Astrocyte of the spinal cord (primary cell): Measurements from ENCODE around the gene RYR3.

Experiments
- DNase-seq: peaks from one replicate; pipeline ENCODE4 v3.0.0; 2011; ENCODE audit warnings: low read depth, low spot score
- H3K4me3 ChIP-seq: 2 replicates; pipeline ENCODE4 v1.5.1; 2011; ENCODE audit warnings: low read depth, mild to moderate bottlenecking, low read length, moderate library complexity
- in situ Hi-C: cut with HindIII; loops from 2 replicates; pipeline ENCODE4 v1.10.0; 2017; ENCODE audit warnings: low sequenced_read_pairs
- TF ChIP-seq, protein P1 (sequence below): IDR thresholded peaks from 2 replicates; pipeline ENCODE4 v1.5.1; 2012; ENCODE audit warnings: low read depth, mild to moderate bottlenecking, low read length, inconsistent platforms

Gene RYR3

DNA sequence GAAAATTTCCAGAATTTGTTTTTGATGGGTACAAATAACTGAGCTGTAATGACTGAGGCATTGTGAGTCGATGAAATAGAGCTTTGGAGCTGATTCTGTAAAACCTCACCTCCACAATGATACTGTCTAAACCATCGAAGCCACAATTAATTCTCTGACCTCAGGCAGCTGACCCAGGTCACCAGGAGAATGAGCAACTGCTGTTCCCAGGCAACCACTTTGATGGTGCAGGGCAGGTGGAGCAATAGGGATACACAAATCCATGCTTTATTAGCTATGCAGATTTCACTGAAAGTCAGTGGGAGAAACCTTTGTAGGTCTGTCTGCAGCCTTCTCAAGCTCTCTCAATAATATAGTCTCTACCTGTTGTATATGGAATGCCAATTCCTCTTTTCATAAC lies 204.4 kb downstream of the RYR3 start:
- no peak for DNase-seq
- TF ChIP-seq, protein P1, sequence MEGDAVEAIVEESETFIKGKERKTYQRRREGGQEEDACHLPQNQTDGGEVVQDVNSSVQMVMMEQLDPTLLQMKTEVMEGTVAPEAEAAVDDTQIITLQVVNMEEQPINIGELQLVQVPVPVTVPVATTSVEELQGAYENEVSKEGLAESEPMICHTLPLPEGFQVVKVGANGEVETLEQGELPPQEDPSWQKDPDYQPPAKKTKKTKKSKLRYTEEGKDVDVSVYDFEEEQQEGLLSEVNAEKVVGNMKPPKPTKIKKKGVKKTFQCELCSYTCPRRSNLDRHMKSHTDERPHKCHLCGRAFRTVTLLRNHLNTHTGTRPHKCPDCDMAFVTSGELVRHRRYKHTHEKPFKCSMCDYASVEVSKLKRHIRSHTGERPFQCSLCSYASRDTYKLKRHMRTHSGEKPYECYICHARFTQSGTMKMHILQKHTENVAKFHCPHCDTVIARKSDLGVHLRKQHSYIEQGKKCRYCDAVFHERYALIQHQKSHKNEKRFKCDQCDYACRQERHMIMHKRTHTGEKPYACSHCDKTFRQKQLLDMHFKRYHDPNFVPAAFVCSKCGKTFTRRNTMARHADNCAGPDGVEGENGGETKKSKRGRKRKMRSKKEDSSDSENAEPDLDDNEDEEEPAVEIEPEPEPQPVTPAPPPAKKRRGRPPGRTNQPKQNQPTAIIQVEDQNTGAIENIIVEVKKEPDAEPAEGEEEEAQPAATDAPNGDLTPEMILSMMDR = no peak
- in situ Hi-C loops = no loop called here
- H3K4me3 ChIP-seq = no peak overlapping the region

DNA sequence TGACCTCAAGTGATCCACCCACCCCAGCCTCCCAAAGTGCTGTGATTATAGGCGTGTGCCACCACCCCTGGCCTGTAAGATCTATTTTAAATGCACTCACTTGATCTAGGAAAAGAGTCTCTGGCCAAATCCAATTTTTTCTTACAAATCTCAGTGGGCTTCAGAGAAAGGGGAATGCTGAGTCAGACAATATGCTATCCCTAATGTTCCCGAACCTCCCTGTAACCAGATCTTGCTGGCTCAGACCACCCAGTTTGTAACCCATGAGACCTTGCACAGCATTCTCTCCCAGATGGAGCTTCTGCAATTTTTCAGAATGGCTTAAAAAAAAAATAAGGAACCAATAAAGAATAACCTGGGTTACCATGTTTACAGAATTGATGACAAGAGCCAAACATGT lies 205.8 kb downstream of the RYR3 start:
- in situ Hi-C loops = no loop called here
- TF ChIP-seq, protein P1 = no peak
- H3K4me3 ChIP-seq = no peak overlapping the region
- DNase-seq = no peak

GRCh38 chr15:33517944-33518343 lies 207.2 kb downstream of the RYR3 start:
- H3K4me3 ChIP-seq = no peak overlapping the region
- in situ Hi-C loops = no loop called here
- TF ChIP-seq, protein P1 = no peak
- no peak for DNase-seq

- no peak overlapping the region for H3K4me3 ChIP-seq
- in situ Hi-C loops = no loop called here
- DNase-seq = no peak
- TF ChIP-seq, protein P1 = no peak
These were observed 207.7 kb downstream of the RYR3 start for GRCh38 chr15:33518421-33518820.

- no peak for DNase-seq
- no peak overlapping the region for H3K4me3 ChIP-seq
- TF ChIP-seq, protein P1 = no peak
- in situ Hi-C loops = no loop called here
These were observed 213.5 kb downstream of the RYR3 start for GRCh38 chr15:33524274-33524673.

- DNase-seq = no peak
- H3K4me3 ChIP-seq = no peak overlapping the region
- TF ChIP-seq, protein P1 = no peak
- in situ Hi-C loops = no loop called here
These were observed 215.8 kb downstream of the RYR3 start for GRCh38 chr15:33526532-33526931.

GRCh38 chr15:33533197-33533596 lies 222.4 kb downstream of the RYR3 start:
- in situ Hi-C loops = no loop called here
- DNase-seq = no peak
- no peak overlapping the region for H3K4me3 ChIP-seq
- TF ChIP-seq, protein P1 = no peak
